ENCODE measurements around the gene ARFGEF3.

Gene ARFGEF3

GRCh38 chr6:138124096-138124495, 37.6 kb upstream of the ARFGEF3 start:
- no peak overlapping the region for H3K4me3 ChIP-seq

GRCh38 chr6:138128096-138128495, 33.6 kb upstream of the ARFGEF3 start:
- no peaks in the 10 kb centered on the region for H4K20me1 ChIP-seq
- no peak overlapping the region for H3K27ac ChIP-seq
- no peak overlapping the region for H3K9ac ChIP-seq
- H3K4me2 ChIP-seq = no peak overlapping the region
- no peaks in the 10 kb centered on the region for H3K27me3 ChIP-seq
- H3K4me1 ChIP-seq = no peaks in the 10 kb centered on the region
- no peaks in the 10 kb centered on the region for H3K36me3 ChIP-seq
- H3K9me3 ChIP-seq (replicated peaks in 1 of 11) = peaks cover 0 to 10% (median 0%) of the 10 kb centered on the region in 11 experiments; a peak in 6 of 22 replicates
- no peak for TF ChIP-seq Cebpa-rat (IDR thresholded peaks at IDR 0.05)
- H3K4me3 ChIP-seq = no peak overlapping the region

More at GRCh38 chr6:138124096-138124495, 37.6 kb upstream of the ARFGEF3 start:
- Histone ChIP-seq H3K36me3 (no peaks in the 10 kb centered on the region), H3K9ac (no peak overlapping the region), H3K4me2 (no peak overlapping the region), H3K27ac (no peak overlapping the region), H3K9me3 (replicated peaks in 1 of 11) (peaks cover 0 to 10% (median 0%) of the 10 kb centered on the region in 11 experiments; a peak in 7 of 22 replicates), H3K27me3 (no peaks in the 10 kb centered on the region), H3K4me1 (no peaks in the 10 kb centered on the region), H4K20me1 (no peaks in the 10 kb centered on the region)
- TF ChIP-seq Cebpa-rat (IDR thresholded peaks at IDR 0.05) = no peak

- H4K20me1 ChIP-seq = no peaks in the 10 kb centered on the region
- TF ChIP-seq Cebpa-rat (IDR thresholded peaks at IDR 0.05) = no peak
- no peak overlapping the region for H3K4me3 ChIP-seq
- no peak overlapping the region for H3K4me2 ChIP-seq
- H3K9ac ChIP-seq = no peak overlapping the region
- H3K4me1 ChIP-seq = no peaks in the 10 kb centered on the region
- no peaks in the 10 kb centered on the region for H3K27me3 ChIP-seq
- peaks cover 0 to 6% (median 0%) of the 10 kb centered on the region in 11 experiments; a peak in 6 of 22 replicates for H3K9me3 ChIP-seq (replicated peaks in 1 of 11)
- H3K27ac ChIP-seq = no peak overlapping the region
- no peaks in the 10 kb centered on the region for H3K36me3 ChIP-seq
Observed at GRCh38 chr6:138129190-138129589, 32.5 kb upstream of the ARFGEF3 start.

- no peaks in the 10 kb centered on the region for H4K20me1 ChIP-seq
- no peaks in the 10 kb centered on the region for H3K36me3 ChIP-seq
- H3K9ac ChIP-seq = no peak overlapping the region
- no peak; a peak in 1 of 22 replicates for TF ChIP-seq Cebpa-rat (IDR thresholded peaks at IDR 0.05)
- H3K4me3 ChIP-seq = no peak overlapping the region
- peaks cover 0 to 7% (median 0%) of the 10 kb centered on the region in 11 experiments; a peak in 2 of 22 replicates for H3K9me3 ChIP-seq (replicated peaks in 1 of 11)
- no peak overlapping the region for H3K4me2 ChIP-seq
- H3K27ac ChIP-seq = no peak overlapping the region
- H3K4me1 ChIP-seq = no peaks in the 10 kb centered on the region
- no peaks in the 10 kb centered on the region for H3K27me3 ChIP-seq
Observed at GRCh38 chr6:138142806-138143205, 18.9 kb upstream of the ARFGEF3 start.

- no peak for TF ChIP-seq Cebpa-rat (IDR thresholded peaks at IDR 0.05)
- Histone ChIP-seq H3K4me2 (no peak overlapping the region), H3K4me3 (no peak overlapping the region), H3K4me1 (no peaks in the 10 kb centered on the region), H3K27me3 (no peaks in the 10 kb centered on the region), H3K27ac (no peak overlapping the region), H3K36me3 (no peaks in the 10 kb centered on the region), H3K9ac (no peak overlapping the region), H4K20me1 (no peaks in the 10 kb centered on the region), H3K9me3 (replicated peaks in 1 of 11) (peaks cover 0 to 7% (median 0%) of the 10 kb centered on the region in 11 experiments; a peak in 2 of 22 replicates)
Observed at GRCh38 chr6:138145402-138145801, 16.3 kb upstream of the ARFGEF3 start.

- Histone ChIP-seq H3K27me3 (no peaks in the 10 kb centered on the region), H4K20me1 (no peaks in the 10 kb centered on the region), H3K27ac (no peak overlapping the region), H3K9ac (no peak overlapping the region), H3K9me3 (replicated peaks in 1 of 11) (peaks cover 0 to 7% (median 0%) of the 10 kb centered on the region in 11 experiments; a peak in 2 of 22 replicates), H3K4me2 (no peak overlapping the region), H3K4me1 (no peaks in the 10 kb centered on the region), H3K36me3 (no peaks in the 10 kb centered on the region), H3K4me3 (no peak overlapping the region)
- no peak for TF ChIP-seq Cebpa-rat (IDR thresholded peaks at IDR 0.05)
Observed at GRCh38 chr6:138146544-138146943, 15.2 kb upstream of the ARFGEF3 start.

- H4K20me1 ChIP-seq = no peaks in the 10 kb centered on the region
- no peak for TF ChIP-seq Cebpa-rat (IDR thresholded peaks at IDR 0.05)
- H3K4me3 ChIP-seq = no peak overlapping the region
- no peak overlapping the region for H3K9ac ChIP-seq
- H3K4me2 ChIP-seq = no peak overlapping the region
- H3K27me3 ChIP-seq = peaks cover 4 to 19% (median 12%) of the 10 kb centered on the region in 11 experiments
- no peak overlapping the region for H3K27ac ChIP-seq
- no peaks in the 10 kb centered on the region for H3K4me1 ChIP-seq
- H3K9me3 ChIP-seq (replicated peaks in 1 of 11) = peaks cover 6 to 19% (median 15%) of the 10 kb centered on the region in 11 experiments; a peak in 16 of 22 replicates
- no peaks in the 10 kb centered on the region for H3K36me3 ChIP-seq
Observed at GRCh38 chr6:138155443-138155842, 6.3 kb upstream of the ARFGEF3 start.

- no peak for TF ChIP-seq Cebpa-rat (IDR thresholded peaks at IDR 0.05)
- no peaks in the 10 kb centered on the region for H3K36me3 ChIP-seq
- H4K20me1 ChIP-seq = peaks cover 0 to 13% (median 0%) of the 10 kb centered on the region in 11 experiments; a peak in 3 of 22 replicates
- H3K4me2 ChIP-seq = no peak overlapping the region
- peaks cover 3 to 9% (median 5%) of the 10 kb centered on the region in 11 experiments; a peak in 15 of 22 replicates for H3K9me3 ChIP-seq (replicated peaks in 1 of 11)
- no peak overlapping the region for H3K9ac ChIP-seq
- no peak overlapping the region for H3K27ac ChIP-seq
- no peak overlapping the region for H3K4me3 ChIP-seq
- H3K27me3 ChIP-seq = peaks cover 30 to 45% (median 39%) of the 10 kb centered on the region in 11 experiments
- H3K4me1 ChIP-seq = peaks cover 6 to 16% (median 15%) of the 10 kb centered on the region in 10 experiments; a peak in 18 of 20 replicates
Observed at GRCh38 chr6:138157986-138158638, 3.6 kb upstream of the ARFGEF3 start.

- peaks cover 6 to 16% (median 15%) of the 10 kb centered on the region in 10 experiments; a peak in 18 of 20 replicates for H3K4me1 ChIP-seq
- TF ChIP-seq Cebpa-rat (IDR thresholded peaks at IDR 0.05) = no peak
- peaks cover 0 to 13% (median 0%) of the 10 kb centered on the region in 11 experiments; a peak in 3 of 22 replicates for H4K20me1 ChIP-seq
- H3K27me3 ChIP-seq = peaks cover 42 to 57% (median 50%) of the 10 kb centered on the region in 11 experiments
- no peaks in the 10 kb centered on the region for H3K36me3 ChIP-seq
- no peak overlapping the region for H3K27ac ChIP-seq
- no peak overlapping the region for H3K4me2 ChIP-seq
- H3K4me3 ChIP-seq = no peak overlapping the region
- H3K9ac ChIP-seq = no peak overlapping the region
- H3K9me3 ChIP-seq (replicated peaks in 1 of 11) = peaks cover 0 to 9% (median 0%) of the 10 kb centered on the region in 11 experiments; a peak in 2 of 22 replicates
Observed at GRCh38 chr6:138159246-138159645, 2.5 kb upstream of the ARFGEF3 start.

Measured in BLaER1 treated with 17β-estradiol and CSF1 and Interleukin-3, amounts not matched to agents 10 nM and 100 nM (cell line).